ENCODE measurements around the gene TRIM8.

GRCh38 chr10:102597131-102597991 is 46.9 kb upstream of the TRIM8 start:
- TF ChIP-seq CTCF (IDR thresholded peaks at IDR 0.05) (peak in 2 of 4 donors; percentile 19 to 25), POLR2A (IDR thresholded peaks at IDR 0.05) (peak; percentile 52)
